Activated CD8-positive, alpha-beta memory T cell treated with anti-CD3 and anti-CD28 coated beads for 4 hours (primary cell): ENCODE results near the gene TXNDC11.

ENCODE experiments used
- DNase-seq, 2 donors: peaks; one replicate each; pipeline ENCODE4 v3.0.0-alpha.2; 2020; ENCODE audit warnings: low read depth in 2 of 2

TXNDC11 gene

GRCh38 chr16:11674818-11675560 is 67.7 kb downstream of the TXNDC11 start:
- DNase-seq: no peak

- no peak for DNase-seq
These were observed 68.4 kb downstream of the TXNDC11 start for GRCh38 chr16:11674001-11674817.

DNA sequence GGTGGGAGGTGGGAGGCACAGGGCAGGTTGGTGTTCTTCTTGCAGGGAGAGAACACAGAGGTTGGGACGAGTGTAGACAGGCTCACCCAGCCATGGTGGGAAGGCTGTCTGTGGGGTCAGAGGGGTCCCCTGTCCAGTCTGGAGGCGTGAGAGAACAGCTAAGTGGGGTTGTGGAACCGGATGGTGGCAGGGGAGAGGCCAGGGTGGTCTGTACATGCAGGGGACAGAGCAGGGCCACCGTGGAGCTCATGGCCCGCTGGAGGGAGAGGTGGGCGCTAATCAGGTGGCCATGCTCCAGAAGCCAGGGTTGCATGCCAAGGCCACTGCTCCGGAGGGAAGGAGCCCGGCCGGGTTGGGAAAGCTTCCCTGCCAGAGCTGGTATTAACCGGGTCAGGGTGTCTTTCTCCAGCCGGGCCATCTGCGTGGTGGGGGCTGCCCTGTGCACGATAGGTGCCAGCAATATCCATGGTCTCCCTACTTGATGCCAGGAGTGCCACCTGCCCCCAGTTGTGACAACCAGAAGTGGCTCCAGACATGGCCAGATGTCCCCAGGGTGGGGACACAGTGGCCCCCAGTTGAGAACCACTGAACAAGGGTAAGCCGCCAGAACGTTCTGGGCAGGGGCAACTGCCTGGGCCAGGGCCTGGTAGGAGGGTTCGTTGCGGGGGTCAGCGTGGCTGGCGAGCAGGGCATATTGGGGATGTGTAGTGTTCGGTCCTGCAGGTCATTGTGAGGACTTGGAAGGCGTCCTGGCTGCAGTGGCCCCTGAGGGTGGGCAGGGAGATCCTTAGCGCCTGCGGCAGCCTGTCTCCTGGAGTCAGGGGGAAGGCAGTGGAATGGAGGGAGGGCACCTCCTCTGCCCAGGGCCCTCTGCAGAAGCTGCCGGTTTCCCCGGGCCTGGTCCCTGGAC is 69.3 kb downstream of the TXNDC11 start:
- no peak for DNase-seq

GRCh38 chr16:11672206-11673090 is 70.2 kb downstream of the TXNDC11 start:
- DNase-seq: no peak

- no peak for DNase-seq
These were observed 71.0 kb downstream of the TXNDC11 start for GRCh38 chr16:11671676-11672075.

DNA sequence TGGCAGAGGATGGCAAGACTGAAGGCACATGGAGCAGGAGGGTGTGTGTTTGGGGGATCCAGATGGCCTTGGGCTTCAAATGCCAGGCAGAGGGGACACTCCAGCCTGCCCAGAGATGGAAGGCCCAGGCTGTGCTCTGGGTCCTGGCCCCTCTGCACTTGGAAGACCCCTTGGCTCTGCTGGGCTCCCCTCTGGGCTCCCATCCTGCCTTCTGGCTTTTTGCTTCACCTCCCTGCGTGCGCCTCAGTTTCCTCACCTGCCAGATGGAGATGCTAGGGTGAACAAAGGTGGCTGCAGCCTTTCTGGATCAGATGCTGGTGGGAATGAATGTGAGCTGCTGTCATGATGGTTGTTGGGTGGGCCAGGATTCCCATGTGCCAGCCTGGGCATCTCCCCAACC is 71.4 kb downstream of the TXNDC11 start:
- no peak for DNase-seq

DNA sequence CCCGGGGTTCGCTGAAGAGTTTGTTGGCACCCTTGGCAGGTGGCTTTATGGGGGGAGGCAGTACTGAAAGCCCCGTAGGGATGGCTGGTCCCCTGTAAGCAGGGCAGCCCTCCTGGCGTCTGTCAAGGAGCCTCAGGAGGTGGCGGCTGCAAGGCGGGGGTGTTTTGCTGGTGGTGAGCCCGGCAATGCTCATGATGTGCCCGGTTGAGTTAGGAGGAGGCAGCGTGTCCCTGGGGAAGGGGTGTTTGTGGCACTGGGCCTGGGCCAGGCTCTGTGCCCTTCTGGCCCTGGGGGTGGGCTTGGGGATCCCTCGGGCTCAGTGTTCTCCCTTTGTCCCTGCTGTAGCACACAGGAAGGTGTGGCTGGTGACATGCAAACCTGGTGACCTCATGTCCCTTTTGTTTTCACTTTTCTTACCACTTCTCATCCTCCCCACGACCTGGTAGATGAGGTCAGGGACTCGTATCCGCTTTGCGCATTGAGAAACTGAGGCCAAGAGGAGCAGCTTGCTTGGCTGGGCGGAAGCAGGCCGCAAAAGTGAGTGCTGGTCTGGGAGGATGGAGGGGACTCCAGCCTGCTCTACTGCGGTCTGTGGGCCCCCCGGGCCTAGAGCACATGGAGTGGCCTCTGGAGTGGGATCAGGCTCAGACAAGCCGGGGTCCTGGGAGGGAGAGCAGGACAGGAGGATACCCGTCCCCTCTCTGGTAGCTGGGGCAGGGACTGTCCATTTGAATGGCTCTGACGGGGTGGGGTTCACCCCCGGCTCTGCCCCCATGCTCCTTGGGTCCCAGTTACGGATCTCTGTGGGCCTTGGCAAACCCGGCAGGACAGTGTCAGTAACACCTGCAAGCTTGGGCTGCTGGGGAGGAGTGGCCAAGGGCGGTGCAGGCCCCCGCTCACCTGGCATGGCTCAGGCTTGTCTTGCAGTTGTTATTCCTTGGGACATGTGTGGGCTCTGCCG is 72.2 kb downstream of the TXNDC11 start:
- DNase-seq: no peak

- DNase-seq: no peak
These were observed 73.1 kb downstream of the TXNDC11 start for GRCh38 chr16:11669380-11670146.

- DNase-seq: no peak
These were observed 73.9 kb downstream of the TXNDC11 start for GRCh38 chr16:11668623-11669379.

DNA sequence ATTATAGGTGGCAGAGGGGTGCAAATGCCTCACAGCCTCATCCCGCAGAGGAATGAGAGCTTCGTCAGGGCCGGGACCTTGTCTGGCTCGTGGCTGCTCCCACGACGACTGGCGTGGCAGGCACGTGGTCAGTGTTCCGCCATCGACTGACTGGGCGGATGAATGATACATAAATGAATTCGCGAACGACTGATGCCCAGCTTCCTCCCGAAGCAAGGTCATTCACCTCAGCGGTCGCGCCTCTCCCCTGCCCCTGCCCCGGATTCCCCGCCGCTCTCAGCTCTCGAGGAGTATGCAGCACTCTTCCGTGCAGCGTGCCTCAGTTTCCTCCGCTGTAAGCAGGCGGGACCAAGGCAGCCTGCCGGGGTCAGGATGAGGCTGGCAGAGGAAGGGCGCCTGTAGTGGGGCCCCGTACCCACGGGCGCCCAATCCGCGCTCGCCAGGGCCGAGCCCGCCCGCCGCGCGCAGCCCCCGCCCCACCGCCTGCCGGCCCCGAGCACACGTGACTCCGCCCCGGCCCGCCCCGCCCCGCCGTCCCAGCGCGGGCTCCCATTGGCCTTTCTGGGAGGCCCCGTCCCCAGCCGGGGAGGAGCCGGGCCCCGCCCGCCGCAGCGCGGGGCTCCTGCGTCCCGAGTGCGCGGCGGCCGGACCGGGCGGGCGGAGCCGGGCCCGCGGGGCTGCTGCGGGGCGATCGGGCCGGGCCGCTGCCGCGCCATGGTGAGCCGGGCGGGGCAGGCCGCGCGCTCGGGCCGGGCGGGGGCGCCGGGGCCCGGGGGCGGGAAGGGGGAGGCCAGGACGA is 74.6 kb downstream of the TXNDC11 start, which contains the start of gene SNN:
SNN (plus strand) TSS at position 632 of the 799 bp plus-strand sequence. CDS start 7,605 bp downstream, outside the sequence.
- DNase-seq: peak; percentile 66 to 71

GRCh38 chr16:11667221-11667823 is 75.3 kb downstream of the TXNDC11 start:
- DNase-seq: no peak

DNA sequence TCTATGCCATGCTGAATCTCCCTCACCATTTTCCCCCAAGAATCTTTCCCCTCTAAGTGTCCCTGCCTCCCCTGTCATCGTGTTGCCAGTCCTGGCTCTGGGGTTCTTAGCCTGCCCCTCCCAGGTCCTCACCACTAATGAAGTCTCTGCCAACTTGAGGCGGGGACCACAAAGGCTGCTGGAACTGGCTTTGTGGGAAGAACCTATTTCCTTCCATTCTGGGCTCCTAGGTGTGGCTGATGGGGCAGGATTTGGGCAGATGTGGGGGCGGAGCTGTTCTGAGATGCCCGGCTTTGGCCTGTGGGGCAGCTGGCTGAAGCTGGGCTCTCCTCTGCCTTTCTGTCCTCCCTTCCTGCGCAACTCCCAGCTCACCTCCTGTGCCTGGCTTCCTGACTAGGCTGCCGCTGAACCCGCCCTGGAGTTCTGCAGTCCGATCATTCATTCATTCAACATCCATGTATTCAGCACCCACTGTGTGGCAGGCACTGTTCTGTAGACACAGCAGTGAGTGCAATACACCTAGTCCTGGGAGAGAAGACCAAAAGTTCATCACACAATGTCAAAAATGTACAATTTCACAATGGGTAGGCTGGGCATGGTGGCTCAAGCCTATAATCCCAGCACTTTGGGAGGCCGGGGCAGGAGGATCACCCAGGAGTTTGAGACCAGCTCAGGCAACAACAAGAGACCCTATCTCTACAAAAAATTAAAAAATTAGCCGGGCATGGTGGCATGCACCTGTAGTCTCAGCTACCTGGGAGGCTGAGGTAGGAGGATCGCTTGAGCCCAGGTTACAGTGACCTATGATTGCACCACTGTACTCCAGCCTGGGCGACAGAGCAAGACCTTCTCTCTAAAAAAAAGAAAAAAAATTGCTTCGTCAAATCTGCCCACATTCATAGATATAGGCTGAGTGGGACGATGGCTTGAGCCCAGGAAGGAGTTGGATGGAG is 76.3 kb downstream of the TXNDC11 start:
- DNase-seq: no peak

- no peak for DNase-seq
These were observed 77.6 kb downstream of the TXNDC11 start for GRCh38 chr16:11665071-11665491.

DNA sequence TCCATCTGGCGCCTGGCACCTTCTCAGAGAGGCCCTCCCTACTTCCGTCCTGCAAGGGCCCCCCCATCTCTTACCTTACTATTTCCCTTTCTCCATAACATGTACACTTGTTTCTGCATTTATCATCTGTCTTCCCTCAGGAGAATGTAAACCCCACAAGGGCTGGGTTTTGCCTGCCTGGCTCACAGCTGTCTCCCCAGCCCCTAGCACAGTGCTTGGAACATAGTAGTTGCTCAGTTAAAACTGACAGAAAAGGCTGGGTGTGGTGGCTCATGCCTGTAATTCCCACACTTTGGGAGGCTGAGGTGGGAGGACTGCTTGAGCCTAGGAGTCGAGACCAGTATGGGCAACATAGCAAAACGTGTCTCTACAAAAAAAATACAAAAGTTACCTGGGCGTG is 80.1 kb downstream of the TXNDC11 start:
- DNase-seq: no peak

- no peak for DNase-seq
These were observed 82.1 kb downstream of the TXNDC11 start for GRCh38 chr16:11660565-11660964.
